ENCODE measurements around the gene CETP.

CETP gene

DNA sequence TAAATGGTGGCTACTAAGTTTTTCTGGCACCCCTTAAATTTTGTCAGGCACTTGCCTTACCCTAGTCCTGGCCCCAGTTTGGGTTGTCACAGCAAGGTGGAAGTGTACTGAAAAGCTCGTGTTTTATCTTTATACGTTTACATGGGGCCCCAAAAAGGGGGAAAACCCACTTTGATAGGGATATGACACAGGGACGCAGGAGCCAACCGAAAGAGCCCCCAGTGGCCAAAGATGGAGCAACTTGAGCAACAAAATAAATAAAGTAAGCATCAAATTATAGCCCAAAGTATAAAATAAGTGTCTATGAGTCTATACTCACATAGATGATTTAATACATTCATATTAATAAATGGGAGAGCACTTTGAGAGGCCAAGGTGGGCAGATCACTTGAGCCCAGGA is 5.0 kb upstream of the CETP start:
- no peak overlapping the region for H3K4me3 ChIP-seq (ENCODE audit: control insufficient read depth, low read depth, low read length)
- DNase-seq (ENCODE audit: low read depth) = no peak
- TF ChIP-seq, protein P1, sequence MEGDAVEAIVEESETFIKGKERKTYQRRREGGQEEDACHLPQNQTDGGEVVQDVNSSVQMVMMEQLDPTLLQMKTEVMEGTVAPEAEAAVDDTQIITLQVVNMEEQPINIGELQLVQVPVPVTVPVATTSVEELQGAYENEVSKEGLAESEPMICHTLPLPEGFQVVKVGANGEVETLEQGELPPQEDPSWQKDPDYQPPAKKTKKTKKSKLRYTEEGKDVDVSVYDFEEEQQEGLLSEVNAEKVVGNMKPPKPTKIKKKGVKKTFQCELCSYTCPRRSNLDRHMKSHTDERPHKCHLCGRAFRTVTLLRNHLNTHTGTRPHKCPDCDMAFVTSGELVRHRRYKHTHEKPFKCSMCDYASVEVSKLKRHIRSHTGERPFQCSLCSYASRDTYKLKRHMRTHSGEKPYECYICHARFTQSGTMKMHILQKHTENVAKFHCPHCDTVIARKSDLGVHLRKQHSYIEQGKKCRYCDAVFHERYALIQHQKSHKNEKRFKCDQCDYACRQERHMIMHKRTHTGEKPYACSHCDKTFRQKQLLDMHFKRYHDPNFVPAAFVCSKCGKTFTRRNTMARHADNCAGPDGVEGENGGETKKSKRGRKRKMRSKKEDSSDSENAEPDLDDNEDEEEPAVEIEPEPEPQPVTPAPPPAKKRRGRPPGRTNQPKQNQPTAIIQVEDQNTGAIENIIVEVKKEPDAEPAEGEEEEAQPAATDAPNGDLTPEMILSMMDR (conservative IDR thresholded peaks at IDR 0.05; ENCODE audit: control insufficient read depth, insufficient read depth, low read depth, low read length) = no peak

DNA sequence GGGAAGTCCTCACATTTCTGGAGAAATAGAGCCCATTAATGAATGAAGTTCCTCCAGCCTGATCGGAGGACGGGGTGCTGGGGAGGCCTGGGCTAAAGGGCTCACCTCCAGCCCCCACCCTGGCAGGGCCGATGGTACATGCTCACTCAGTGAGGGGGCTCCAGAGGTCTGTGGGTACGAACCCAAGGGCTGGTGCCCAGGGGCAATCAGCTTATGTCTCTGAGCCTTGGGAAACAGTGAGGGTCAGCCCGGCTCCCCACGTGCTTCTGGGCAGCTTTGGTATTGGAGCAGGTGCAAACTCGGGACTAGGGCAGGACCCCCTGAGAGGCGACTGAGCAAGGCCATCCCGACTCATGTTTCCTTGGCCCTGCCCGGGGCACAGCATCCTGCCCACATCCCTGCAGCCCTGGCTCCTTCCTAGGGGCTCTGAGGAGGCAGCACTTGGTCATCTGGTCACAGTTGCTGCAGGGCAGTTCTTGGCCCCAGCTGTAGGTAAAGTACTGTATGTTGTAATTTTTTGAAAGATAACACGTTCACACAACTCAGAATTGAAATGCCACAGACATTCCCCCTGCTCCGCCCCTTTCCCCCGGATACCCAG is 969 bp upstream of the CETP start:
- no peak overlapping the region for H3K4me3 ChIP-seq (ENCODE audit: control insufficient read depth, low read depth, low read length)
- TF ChIP-seq, protein P1 (conservative IDR thresholded peaks at IDR 0.05; ENCODE audit: control insufficient read depth, insufficient read depth, low read depth, low read length) = no peak
- no peak for DNase-seq (ENCODE audit: low read depth)

DNA sequence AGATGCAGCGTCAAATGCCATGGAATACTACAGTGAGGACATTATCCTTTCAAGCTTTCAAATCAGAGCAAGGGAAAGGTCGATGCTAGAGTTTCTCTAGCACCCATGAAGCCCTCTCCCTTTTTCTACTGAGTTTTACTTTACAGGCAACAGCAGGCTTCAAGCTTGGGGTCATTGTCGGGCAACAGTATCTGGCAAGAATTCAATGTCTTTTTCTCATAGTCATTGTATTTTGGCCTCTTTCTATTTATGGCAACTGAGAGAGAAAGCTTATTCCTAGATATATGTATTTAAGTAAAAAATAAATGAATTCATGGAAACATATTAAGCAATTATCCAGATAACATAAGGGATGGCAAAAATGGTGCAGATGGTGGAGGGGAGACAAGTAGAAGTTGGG is 364 bp upstream of the CETP start:
- no peak for DNase-seq (ENCODE audit: low read depth)
- TF ChIP-seq, protein P1 (conservative IDR thresholded peaks at IDR 0.05; ENCODE audit: control insufficient read depth, insufficient read depth, low read depth, low read length) = no peak
- no peak overlapping the region for H3K4me3 ChIP-seq (ENCODE audit: control insufficient read depth, low read depth, low read length)

DNA sequence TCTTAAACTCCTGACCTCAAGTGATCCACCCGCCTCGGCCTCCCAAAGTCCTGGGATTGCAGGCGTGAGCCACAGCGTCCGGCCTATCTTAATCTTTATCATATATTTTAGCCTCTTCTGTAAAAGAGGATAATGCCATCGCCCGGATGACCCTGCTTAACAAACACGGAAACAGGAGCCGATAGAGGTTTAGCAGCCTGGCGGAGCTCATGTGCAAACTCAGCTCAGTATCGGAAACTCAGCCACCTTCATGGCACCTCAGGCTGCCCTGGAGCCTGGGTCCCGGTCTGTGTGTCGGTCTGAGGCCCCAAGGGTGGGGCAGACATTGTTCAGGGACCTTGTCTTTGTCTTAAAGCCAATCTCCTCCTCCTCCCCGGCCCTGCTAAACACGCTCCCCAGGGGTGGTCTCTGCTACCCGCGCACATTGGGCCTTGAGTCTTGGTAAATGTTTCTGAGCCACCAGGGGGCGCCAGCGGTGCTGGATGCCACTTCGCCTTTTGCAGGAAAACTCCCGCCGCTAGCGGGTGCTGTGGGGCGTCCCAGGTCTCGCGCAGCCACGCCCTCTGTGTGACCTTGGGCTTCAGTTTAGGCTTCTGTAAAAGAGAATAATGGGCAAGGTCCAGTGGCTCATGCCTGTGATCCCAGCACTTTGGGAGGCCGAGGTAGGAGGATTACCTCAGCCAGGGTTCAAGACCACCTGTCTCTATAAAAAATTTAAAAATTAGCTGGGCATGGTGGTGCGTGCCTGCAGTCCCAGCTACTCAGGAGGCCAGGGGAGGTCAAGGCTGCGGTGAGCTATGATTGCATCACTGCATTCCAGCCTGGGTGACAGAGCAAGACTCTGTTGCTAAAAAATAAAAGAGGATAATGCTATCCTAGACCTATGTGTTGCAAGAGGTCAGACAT is 2.7 kb downstream of the CETP start:
- TF ChIP-seq, protein P1 (conservative IDR thresholded peaks at IDR 0.05; ENCODE audit: control insufficient read depth, insufficient read depth, low read depth, low read length) = peak; percentile 78

DNA sequence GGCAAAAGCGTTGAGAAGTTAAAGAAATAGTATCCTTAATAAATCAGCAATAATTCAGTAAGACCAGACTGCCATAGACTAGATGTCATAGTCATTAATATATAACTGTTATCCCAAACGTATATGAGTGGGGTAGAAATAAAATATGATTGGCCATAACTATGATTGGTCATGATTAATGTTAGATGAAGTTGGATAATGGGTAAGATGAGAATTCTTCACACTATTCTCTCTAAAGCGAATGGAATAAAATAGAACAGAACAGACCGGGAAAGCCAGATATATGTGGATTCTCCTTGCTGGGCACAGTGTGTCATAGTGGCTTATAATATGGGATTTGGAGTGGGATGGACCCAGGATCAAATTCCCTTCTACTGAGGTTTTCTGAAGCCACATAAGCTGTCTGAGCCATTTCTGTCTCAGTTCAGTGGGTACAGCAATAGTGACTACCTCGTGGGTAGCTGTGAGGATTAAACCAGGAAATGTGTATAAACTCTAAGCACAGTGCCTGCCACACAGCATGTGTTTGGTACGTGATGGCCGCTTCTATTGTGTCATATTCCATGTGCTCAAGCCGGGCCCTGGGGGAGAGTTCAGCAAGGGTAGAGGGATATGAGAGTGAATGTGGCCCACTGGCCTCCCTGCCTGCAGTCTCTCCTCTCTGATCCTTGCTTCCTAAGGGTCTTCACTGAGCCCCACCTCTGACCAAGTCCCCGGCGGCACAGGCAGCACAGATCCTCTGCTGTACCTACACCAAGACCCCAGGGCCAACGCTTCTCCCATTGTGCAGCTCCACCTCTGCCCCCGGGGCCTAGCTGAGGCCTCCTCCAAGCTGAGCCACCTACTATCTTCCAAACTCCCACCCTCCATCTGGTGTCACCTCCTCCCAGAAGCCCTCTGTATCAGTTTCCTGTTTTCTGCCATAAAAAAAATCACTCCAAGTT is 3.7 kb downstream of the CETP start:
- no peak overlapping the region for H3K4me3 ChIP-seq (ENCODE audit: control insufficient read depth, low read depth, low read length)
- DNase-seq (ENCODE audit: low read depth) = peak; percentile 43
- TF ChIP-seq, protein P1 (conservative IDR thresholded peaks at IDR 0.05; ENCODE audit: control insufficient read depth, insufficient read depth, low read depth, low read length) = no peak

More for the DNA sequence above, 2.7 kb downstream of the CETP start:
- peak; percentile 92 for DNase-seq (ENCODE audit: low read depth)
- no peak overlapping the region for H3K4me3 ChIP-seq (ENCODE audit: control insufficient read depth, low read depth, low read length)

DNA sequence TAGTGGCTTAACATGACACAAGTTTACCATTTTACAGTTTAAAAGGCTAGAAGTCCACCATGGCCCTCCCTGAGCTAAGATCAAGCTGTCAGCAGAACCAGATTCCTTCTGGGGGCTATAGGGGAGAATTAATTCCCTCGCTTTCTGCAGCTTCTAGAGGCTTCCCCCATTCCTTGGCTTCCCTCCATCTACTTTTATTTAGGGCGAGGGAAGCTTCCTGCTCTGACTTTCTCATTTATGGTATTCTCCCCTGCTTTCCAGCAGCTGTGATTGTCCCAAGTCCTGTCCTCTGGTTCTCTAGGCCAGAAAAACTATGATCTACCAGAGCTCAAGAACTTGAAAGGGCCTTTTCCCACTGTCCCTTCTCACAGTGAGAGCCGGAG is 4.3 kb downstream of the CETP start:
- TF ChIP-seq, protein P1 (conservative IDR thresholded peaks at IDR 0.05; ENCODE audit: control insufficient read depth, insufficient read depth, low read depth, low read length) = no peak
- DNase-seq (ENCODE audit: low read depth) = no peak
- no peak overlapping the region for H3K4me3 ChIP-seq (ENCODE audit: control insufficient read depth, low read depth, low read length)

All from fibroblast of mammary gland (primary cell).